ENCODE results near the gene CTU1.

DNA sequence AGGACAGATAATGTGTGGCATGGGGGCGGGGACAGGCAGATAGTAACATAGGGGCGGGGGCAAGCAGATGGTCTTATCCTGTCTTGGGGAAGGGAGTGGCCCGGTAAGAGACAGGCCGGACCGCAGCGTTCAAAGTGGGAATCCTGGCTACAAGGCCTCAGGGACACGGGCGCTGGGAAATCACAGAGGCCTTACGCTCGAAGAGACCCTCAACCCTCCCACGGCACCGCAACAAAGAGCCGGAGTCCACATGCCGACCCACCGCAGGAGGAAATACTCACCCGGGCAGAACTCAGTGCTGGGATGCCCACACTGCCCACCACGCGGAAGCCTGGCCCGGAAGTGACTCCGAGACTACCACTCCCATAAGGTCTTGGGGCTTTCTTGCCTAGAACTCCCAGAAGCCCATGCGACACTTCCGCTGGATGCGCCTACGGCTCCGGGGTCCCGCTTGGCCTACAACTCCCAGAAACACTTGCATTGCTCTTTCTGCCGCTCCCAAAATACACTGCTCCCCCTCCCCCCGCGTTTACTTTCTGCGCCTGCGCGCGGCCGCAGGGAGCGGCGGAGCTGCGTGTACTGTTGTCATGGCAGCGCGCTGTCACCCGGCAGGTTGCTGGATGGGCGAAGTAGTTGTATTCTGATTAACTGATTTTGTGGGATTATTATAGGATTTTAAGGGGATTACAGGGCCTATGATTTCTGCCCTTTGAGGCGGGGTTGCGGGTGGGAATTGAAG, at the start of gene CTU1:
- TF ChIP-seq EZH2 (IDR thresholded peaks at IDR 0.05; ENCODE audit: insufficient read depth, poor library complexity, severe bottlenecking) (no peak), EZH2phosphoT487 (IDR thresholded peaks at IDR 0.05; ENCODE audit: insufficient read depth, low read depth) (no peak)

Data from GM23248 (cell line).